CD14-positive monocyte (primary cell): Measurements from ENCODE around the gene DIS3L2. TPM values are rescaled to one million over a fixed set of nuclear protein-coding genes. Genes with fewer than 3 reads are reported as not detected.

Experiments
- DNase-seq, 3 donors: peaks; one replicate each; pipeline ENCODE4 v3.0.0-alpha.2; 2011 to 2022
- H2AFZ ChIP-seq: 2 replicates; pipeline ENCODE4 v1.6.0; 2012; ENCODE audit warnings: mild to moderate bottlenecking, low read depth, low read length, inconsistent platforms; ENCODE audit not compliant: insufficient read depth, poor library complexity, severe bottlenecking
- H3K27ac ChIP-seq, 2 donors: 1 replicate in 1 of 2; 2 replicates in 1 of 2; pipeline ENCODE4 v1.5.1; 2012 to 2013; ENCODE audit warnings: low read length in 2 of 2, control low read depth in 1 of 2, inconsistent platforms in 1 of 2, low read depth in 1 of 2, mild to moderate bottlenecking in 1 of 2
- H3K27me3 ChIP-seq, 2 donors: one replicate each; pipeline versions ENCODE4 v1.6.0 to v1.6.1; 2011 to 2013; ENCODE audit warnings: low read length in 2 of 2; ENCODE audit not compliant: control insufficient read depth in 2 of 2, insufficient read depth in 2 of 2
- H3K36me3 ChIP-seq, 2 donors: replicated peaks in 1 of 2; 1 replicate in 1 of 2; 2 replicates in 1 of 2; pipeline versions ENCODE4 v1.5.1 to v1.6.1; 2012 to 2013; ENCODE audit warnings: low read length in 2 of 2, control low read depth in 1 of 2, inconsistent platforms in 1 of 2, mild to moderate bottlenecking in 1 of 2; ENCODE audit not compliant: insufficient read depth in 2 of 2, control insufficient read depth in 1 of 2
- H3K4me1 ChIP-seq, 2 donors: 1 replicate in 1 of 2; 2 replicates in 1 of 2; pipeline versions ENCODE4 v1.5.1 to v1.6.1; 2012 to 2013; ENCODE audit warnings: low read length in 2 of 2, control low read depth in 1 of 2, inconsistent platforms in 1 of 2, mild to moderate bottlenecking in 1 of 2, moderate library complexity in 1 of 2; ENCODE audit not compliant: insufficient read depth in 2 of 2, control insufficient read depth in 1 of 2
- H3K4me2 ChIP-seq: replicated peaks from 2 replicates; pipeline ENCODE3; 2012; ENCODE audit warnings: low read length, moderate library complexity, mild to moderate bottlenecking; ENCODE audit not compliant: poor library complexity, severe bottlenecking; ENCODE audit errors: extremely low read depth
- H3K4me3 ChIP-seq, 3 experiments: fragments of 200-600 bp in 1 of 3; sonication (generic) in 1 of 3; replicated peaks in 1 of 3; 1 replicate in 2 of 3; 2 replicates in 1 of 3; pipeline ENCODE4 v1.5.1; 2011 to 2013; ENCODE audit warnings: low read length in 3 of 3, mild to moderate bottlenecking in 3 of 3, control low read depth in 2 of 3, low read depth in 2 of 3, inconsistent platforms in 1 of 3, moderate library complexity in 1 of 3
- H3K79me2 ChIP-seq: 2 replicates; pipeline ENCODE4 v1.6.0; 2012; ENCODE audit warnings: mild to moderate bottlenecking, control low read depth, inconsistent platforms, low read length, moderate library complexity; ENCODE audit not compliant: insufficient read depth
- H3K9ac ChIP-seq: 2 replicates; pipeline ENCODE4 v1.6.0; 2017; ENCODE audit warnings: low read length, mild to moderate bottlenecking; ENCODE audit not compliant: insufficient read depth, poor library complexity, severe bottlenecking
- H3K9me3 ChIP-seq, 2 donors: replicated peaks in 1 of 2; 1 replicate in 1 of 2; 2 replicates in 1 of 2; pipeline versions ENCODE4 v1.5.1 to v1.6.1; 2012 to 2013; ENCODE audit warnings: low read length in 2 of 2, control low read depth in 1 of 2; ENCODE audit not compliant: control insufficient read depth in 1 of 2, insufficient read depth in 1 of 2
- H4K20me1 ChIP-seq: 2 replicates; pipeline ENCODE4 v1.6.0; 2012; ENCODE audit warnings: mild to moderate bottlenecking, low read length, control low read depth, moderate library complexity; ENCODE audit not compliant: insufficient read depth
- H3K27ac Mint-ChIP-seq, 7 donors: one replicate each; pipeline ENCODE4 v1.8.0; 2020; ENCODE audit warnings: mild to moderate bottlenecking in 7 of 7, mixed read lengths in 7 of 7, moderate library complexity in 6 of 7, inconsistent platforms in 2 of 7
- H3K27me3 Mint-ChIP-seq, 3 donors: one replicate each; pipeline ENCODE4 v1.8.0; 2021 to 2022; ENCODE audit warnings: low read depth in 3 of 3, mild to moderate bottlenecking in 3 of 3, mixed read lengths in 3 of 3, moderate library complexity in 3 of 3, inconsistent platforms in 1 of 3
- H3K36me3 Mint-ChIP-seq, 2 donors: one replicate each; pipeline ENCODE4 v1.8.0; 2020; ENCODE audit warnings: mixed read lengths in 2 of 2, inconsistent platforms in 1 of 2, mild to moderate bottlenecking in 1 of 2
- H3K4me1 Mint-ChIP-seq: one replicate; pipeline ENCODE4 v1.8.0; 2020; ENCODE audit warnings: mild to moderate bottlenecking, mixed read lengths
- H3K4me3 Mint-ChIP-seq, 2 donors: one replicate each; pipeline ENCODE4 v1.8.0; 2020; ENCODE audit warnings: mild to moderate bottlenecking in 2 of 2, mixed read lengths in 2 of 2, moderate library complexity in 1 of 2
- H3K9me3 Mint-ChIP-seq, 7 donors: one replicate each; pipeline ENCODE4 v1.8.0; 2020 to 2022; ENCODE audit warnings: mixed read lengths in 7 of 7, mild to moderate bottlenecking in 6 of 7, moderate library complexity in 6 of 7, inconsistent platforms in 2 of 7
- WGBS: methylation state at CpG from one replicate; pipeline ENCODE4 v1.1.5; 2013; ENCODE audit warnings: missing lambda C conversion rate; ENCODE audit not compliant: insufficient coverage; 5-methylcytosine and 5-hydroxymethylcytosine counted together
- intact Hi-C, 2 donors: fragments of 100-400 bp; cut with micrococcal nuclease; formaldehyde crosslinking; loops; one replicate each; pipeline versions ENCODE4 v1.15.0 to v1.15.1; 2023
- polyA plus RNA-seq, 3 donors: library from polyadenylated mRNA; depleted of rRNA in 1 of 3; unstranded in 2 of 3; stranded (reverse) in 1 of 3; fragments of 300-500 nt in 2 of 3; fragments of >200 nt in 1 of 3; fragmentation: Illumina TruSeq in 2 of 3; gene quantifications; 1 replicate in 2 of 3; 2 replicates in 1 of 3; pipeline ENCODE4 v1.2.3, GENCODE V29; 2012 to 2021
- TF ChIP-seq, protein P1 (sequence below): fragments of 200-600 bp; IDR thresholded peaks from one replicate; pipeline ENCODE4 v1.8.0; 2022; ENCODE audit warnings: antibody characterized with exemption, mild to moderate bottlenecking

The DIS3L2 gene
- polyA plus RNA-seq, 3 donors, result 6.0 to 21.7 (median 6.4) TPM

GRCh38 chr2:232000439-232000838 lies 38.9 kb downstream of the DIS3L2 start:
- peaks cover 2% of the 10 kb centered on the region in 2 donors for H3K36me3 Mint-ChIP-seq
- no peaks in the 10 kb centered on the region for H3K9me3 Mint-ChIP-seq
- no peaks in the 10 kb centered on the region for H3K9me3 ChIP-seq
- no peak overlapping the region for H3K27ac ChIP-seq
- no peaks in the 10 kb centered on the region for H3K27me3 Mint-ChIP-seq
- no peak for DNase-seq
- H3K27ac Mint-ChIP-seq, result no peak overlapping the region
- H3K4me1 Mint-ChIP-seq, result peaks cover 2% of the 10 kb centered on the region
- H3K27me3 ChIP-seq, result no peaks in the 10 kb centered on the region
- peaks cover 9% of the 10 kb centered on the region for H3K79me2 ChIP-seq
- TF ChIP-seq, protein P1, sequence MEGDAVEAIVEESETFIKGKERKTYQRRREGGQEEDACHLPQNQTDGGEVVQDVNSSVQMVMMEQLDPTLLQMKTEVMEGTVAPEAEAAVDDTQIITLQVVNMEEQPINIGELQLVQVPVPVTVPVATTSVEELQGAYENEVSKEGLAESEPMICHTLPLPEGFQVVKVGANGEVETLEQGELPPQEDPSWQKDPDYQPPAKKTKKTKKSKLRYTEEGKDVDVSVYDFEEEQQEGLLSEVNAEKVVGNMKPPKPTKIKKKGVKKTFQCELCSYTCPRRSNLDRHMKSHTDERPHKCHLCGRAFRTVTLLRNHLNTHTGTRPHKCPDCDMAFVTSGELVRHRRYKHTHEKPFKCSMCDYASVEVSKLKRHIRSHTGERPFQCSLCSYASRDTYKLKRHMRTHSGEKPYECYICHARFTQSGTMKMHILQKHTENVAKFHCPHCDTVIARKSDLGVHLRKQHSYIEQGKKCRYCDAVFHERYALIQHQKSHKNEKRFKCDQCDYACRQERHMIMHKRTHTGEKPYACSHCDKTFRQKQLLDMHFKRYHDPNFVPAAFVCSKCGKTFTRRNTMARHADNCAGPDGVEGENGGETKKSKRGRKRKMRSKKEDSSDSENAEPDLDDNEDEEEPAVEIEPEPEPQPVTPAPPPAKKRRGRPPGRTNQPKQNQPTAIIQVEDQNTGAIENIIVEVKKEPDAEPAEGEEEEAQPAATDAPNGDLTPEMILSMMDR, result no peak
- no peaks in the 10 kb centered on the region for H3K36me3 ChIP-seq
- H4K20me1 ChIP-seq, result peaks cover 22% of the 10 kb centered on the region
- intact Hi-C loops, result no loop called here
- H3K4me3 ChIP-seq, result no peak overlapping the region
- WGBS, result no CpG with 5 or more reads among the region's 2 CpGs
- no peaks in the 10 kb centered on the region for H3K4me1 ChIP-seq
- H3K4me2 ChIP-seq, result no peak overlapping the region
- no peak overlapping the region for H3K9ac ChIP-seq
- H2AFZ ChIP-seq, result no peak overlapping the region
- H3K4me3 Mint-ChIP-seq, result no peak overlapping the region

DNA sequence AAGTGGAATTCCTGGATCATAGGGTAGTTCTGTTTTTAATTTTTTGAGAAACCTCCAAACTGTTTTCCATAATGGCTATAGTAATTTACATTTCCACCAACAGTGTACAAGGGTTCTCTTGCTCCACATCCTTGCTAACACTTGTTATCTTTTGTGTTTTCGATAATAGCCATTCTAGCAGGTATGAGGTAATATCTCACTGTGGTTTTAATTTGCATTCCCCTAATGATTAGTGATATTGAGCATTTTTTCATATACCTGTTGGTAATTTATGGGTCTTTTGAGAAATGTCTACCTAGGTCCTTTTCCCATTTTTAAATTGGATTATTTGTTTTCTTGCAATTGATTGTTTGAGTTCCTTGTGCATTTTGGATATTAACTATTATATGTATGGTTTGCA lies 39.6 kb downstream of the DIS3L2 start:
- Histone ChIP-seq H4K20me1 (peaks cover 20% of the 10 kb centered on the region), H3K36me3 (peaks cover 0 to under 1% of the 10 kb centered on the region in 2 donors), H3K27me3 (no peaks in the 10 kb centered on the region), H3K4me3 (no peak overlapping the region), H2AFZ (no peak overlapping the region), H3K79me2 (peaks cover 12% of the 10 kb centered on the region), H3K4me1 (no peaks in the 10 kb centered on the region), H3K9me3 (no peaks in the 10 kb centered on the region), H3K4me2 (no peak overlapping the region), H3K9ac (no peak overlapping the region), H3K27ac (no peak overlapping the region)
- Mint-ChIP-seq H3K36me3 (peaks cover 4 to 5% of the 10 kb centered on the region in 2 donors), H3K4me3 (no peak overlapping the region), H3K27me3 (no peaks in the 10 kb centered on the region), H3K4me1 (peaks cover 2% of the 10 kb centered on the region), H3K27ac (no peak overlapping the region), H3K9me3 (no peaks in the 10 kb centered on the region)
- 100% methylated on average over 1 of the region's 1 CpG for WGBS
- intact Hi-C loops, result no loop called here
- TF ChIP-seq, protein P1, result no peak
- no peak for DNase-seq
